NOMO-1 treated with DMSO at 0.1 percent for 48 hours (cell line): ENCODE data around the gene SLC39A13.

Source experiments
- DNase-seq: peaks from one replicate; lab custom pipeline; 2025; ENCODE audit not compliant: unreplicated experiment; lab: John Stamatoyannopoulos, UW

SLC39A13 gene

GRCh38 chr11:47426062-47426956, 17.9 kb downstream of the SLC39A13 start, which contains the start of gene PSMC3:
Gene PSMC3, minus strand, starts transcription at chr11:47426439. Its CDS starts 160 bp downstream, at chr11:47426279.
- peak; percentile 94 for DNase-seq

DNA sequence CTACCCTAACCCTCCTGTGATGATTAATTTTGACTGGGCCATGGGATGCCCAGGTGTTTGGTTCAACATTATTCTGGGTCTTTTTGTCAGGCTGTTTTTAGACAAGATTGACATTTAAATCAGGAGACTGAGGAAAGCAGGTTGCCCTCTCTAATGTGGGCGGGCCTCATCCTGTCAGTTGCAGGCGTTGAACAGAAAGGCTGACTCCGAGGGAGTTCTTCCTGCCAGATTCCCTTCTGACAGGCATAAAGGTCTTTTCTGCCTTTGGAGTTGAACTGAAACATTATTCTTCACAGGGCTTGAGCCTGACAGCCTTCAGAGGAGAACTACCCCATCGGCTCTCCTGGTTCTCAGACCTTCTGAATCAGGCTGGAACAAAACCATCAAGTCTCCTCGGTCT, 22.1 kb downstream of the SLC39A13 start:
- DNase-seq: no peak

DNA sequence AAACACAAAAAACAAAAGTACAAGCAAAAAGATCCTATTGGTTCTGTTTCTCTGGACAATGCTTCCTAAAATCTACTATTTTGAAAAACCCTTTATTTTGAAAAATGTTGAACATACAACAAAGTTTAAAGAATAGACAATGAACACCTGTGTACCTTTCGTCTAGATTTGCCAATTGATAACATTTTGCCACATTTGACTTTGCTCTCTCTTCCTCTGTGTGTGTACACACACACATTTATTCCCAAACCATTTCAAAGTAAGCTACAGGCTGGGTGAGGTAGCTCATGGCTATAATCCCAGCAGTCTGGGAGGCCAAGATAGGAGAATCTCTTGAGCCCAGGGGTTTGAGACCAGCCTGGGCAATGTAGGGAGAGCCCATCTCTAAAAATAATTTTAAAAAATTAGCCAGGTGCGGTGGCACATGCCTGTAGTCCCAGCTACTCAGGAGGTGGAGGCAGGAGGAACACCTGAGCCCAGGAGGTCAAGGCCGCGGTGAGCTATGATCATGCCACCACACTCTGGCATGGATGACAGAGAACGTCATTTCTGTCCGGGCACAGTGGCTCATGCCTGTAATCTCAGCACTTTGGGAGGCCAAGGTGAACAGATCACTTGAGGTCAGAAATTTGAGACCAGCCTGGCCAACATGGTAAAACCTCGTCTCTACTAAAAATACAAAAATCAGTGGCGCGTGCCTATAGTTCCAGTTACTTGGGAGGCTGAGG, 23.1 kb downstream of the SLC39A13 start:
- DNase-seq: no peak

- no peak for DNase-seq
Measured at GRCh38 chr11:47433157-47433556, 24.8 kb downstream of the SLC39A13 start.

DNA sequence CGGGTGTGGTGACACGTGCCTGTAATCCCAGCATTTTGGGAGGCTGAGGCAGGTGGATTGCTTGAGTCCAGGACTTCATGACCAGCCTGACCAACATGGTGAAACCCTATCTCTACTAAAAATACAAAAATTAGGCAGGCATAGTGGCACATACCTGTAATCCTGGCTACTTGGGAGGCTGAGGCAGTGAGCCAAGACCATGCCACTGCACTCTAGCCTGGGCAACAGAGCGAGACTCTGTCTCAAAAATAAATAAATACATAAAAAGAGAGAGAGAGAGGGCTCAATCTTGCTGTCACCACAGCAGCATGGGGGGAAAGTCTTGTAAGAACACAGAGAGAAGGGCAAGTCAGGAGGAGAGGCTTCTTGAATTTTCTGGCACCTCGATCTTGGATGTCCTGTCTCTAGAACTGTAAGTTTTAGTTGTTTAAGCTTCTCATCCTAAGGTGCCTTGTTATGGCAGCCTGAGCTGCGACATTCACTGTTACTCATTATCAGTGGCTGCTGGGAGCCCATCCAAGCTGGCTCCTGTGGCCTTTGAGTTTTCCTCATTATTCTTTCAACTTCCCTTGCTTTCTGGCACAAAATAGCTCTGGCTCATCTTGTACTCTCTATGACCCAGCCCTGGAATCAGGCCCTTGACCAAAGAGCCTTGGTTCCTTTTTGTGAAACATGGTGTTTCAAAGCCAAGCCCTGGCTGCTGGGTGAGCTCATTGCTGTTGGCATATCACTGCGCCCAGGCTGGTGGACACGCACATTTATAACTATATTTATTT, 25.8 kb downstream of the SLC39A13 start:
- DNase-seq: no peak

DNA sequence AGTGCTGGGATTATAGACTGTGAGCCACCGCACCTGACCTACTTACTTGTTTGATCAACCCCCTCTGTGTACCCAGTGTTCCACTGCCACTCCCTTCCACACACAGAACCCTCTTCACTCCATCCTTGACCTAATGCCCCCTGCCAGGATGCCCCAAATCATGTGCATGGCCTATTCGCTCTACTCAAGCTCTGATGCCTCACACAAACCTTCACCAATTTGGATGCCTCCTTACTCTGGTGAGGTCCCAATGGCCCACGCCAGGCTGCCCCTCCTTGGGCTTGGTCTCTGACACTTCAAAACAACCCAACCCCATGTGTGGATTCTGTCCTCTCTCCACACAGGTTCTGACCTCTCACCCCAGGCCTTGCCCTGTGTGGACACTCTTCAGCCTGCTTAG, 27.3 kb downstream of the SLC39A13 start:
- no peak for DNase-seq

DNA sequence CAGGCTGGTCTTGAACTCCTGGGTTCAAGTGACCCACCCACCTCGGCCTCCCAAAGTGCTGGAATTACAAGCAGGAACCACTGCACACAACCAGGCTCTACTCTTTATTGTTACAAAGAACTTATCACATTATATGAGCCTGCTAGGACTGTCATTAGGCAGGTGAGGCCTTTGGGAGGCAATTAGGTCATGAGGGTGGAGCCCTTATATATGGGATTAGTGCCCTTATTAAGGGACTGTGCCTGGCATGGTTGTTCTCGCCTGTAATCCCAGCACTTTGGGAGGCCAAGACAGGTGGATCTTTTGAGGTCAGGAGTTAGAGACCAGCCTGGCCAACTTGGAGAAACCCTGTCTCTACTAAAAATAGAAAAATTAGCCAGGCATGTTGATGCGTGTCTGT, 28.3 kb downstream of the SLC39A13 start:
- no peak for DNase-seq

DNA sequence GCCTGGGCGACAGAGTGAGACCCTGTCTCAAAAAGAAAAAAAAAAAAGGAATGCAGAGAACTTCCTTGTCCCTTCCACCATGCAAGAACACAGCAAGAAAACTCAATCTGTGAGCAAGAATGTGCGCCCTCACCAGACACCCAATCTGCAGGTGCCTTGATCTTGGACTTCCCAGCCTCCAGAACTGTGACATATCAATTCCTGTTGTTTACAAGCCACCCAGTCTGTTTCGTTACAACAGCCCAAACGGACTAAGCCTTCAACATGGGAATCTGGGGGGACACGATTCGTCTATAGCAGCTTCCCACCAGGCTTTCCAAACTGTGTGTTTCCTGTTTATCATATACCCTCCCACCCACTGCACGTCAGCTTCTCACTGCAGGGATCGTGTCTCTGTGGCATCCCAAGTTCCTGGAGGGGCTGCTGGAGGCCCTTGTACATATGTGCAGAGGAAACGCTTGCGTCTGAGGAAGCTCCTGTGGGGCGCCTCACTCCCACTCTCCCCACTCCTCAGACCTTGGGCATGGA, 28.9 kb downstream of the SLC39A13 start:
- no peak for DNase-seq

DNA sequence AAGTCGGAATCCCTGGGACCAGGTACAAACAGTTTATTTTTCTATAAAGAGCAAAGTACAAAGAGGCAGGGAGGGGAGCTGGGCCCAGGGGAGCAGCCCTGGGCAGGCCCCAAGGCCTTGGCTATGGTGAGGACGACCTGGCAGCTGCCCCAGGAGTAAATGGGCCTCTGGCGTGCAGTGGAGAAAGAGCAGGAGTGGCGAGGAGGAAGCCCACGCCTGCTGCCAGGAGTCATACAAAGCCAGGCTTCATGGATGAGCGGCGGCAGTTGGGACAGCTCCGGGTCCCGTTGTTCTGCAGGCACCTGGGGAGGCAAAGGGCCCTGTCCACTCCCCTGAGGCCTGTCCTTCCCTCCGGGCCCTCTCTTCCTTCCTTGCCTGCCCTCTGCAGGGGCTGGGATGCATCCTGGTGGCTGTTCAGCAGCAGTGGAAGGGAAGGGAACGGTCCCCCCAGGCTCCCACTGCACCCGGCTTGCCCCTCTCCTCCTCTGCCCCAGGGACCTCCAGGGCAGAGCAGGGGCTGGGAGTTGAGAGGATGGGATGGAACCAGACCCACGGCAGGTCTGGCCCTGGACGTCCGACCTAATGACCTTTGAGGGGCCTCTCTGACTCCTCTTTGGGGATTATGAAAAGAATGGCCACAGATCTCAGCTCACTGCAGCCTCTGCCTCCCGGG, 29.5 kb downstream of the SLC39A13 start:
- DNase-seq: no peak

- DNase-seq: no peak
Measured at GRCh38 chr11:47438721-47439120, 30.3 kb downstream of the SLC39A13 start.

GRCh38 chr11:47440054-47440476, 31.7 kb downstream of the SLC39A13 start:
- no peak for DNase-seq

DNA sequence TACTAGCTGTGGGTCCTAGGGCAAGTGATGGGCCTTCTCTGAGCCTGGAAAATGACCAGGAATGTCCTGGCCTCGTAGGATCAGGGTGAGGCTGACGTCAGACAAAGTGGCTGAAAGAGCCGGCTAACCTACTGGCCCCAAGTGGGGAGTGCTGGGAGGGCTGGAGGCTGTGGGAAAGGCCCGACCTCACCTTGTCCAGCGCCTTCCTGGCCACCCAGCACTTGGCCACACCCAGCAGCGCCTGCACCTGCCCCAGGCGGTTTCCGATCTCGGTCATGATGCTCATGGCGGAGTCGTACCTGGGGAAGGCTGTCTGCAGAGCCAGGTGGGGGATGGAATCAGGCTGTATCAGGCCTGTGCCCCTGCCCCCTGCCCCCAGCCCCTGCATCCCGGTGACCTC, 33.0 kb downstream of the SLC39A13 start:
- DNase-seq: no peak

- no peak for DNase-seq
Measured at GRCh38 chr11:47442514-47442913, 34.1 kb downstream of the SLC39A13 start.

DNA sequence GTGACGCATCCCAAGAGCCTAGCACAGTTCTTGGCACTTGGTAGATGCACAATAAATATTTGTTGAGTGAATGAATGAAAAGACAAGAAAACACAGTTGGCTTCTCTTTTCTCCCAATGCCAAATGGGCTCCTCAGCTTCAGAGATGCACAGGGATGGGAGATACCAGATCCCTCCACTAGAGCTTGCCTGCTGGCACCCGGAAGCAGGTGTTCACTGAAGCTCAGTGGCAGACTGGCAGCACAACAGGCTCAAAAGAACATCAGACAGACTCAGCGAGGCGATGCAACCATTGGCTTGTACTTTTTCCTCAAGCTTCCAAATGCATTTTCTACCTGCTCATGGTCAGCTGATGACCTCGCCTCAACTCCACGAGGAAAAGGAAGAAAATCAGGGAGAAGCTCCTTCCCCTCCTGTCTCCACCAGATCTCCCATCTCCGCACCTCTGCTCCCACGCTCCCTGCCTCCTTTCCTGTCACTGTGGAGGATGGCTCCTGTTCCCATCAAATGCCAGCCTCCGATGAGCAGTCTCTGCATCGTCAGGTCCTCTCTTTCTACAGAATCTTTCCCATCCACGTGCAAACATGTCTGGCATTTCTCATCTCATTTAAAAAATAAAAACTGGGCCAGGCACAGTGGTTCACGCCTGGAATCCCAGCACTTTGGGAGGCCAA, 34.8 kb downstream of the SLC39A13 start:
- no peak for DNase-seq

- DNase-seq: no peak
Measured at GRCh38 chr11:47443817-47444216, 35.4 kb downstream of the SLC39A13 start.

- DNase-seq: no peak
Measured at GRCh38 chr11:47445840-47446239, 37.5 kb downstream of the SLC39A13 start.

- DNase-seq: no peak
Measured at GRCh38 chr11:47446833-47447232, 38.4 kb downstream of the SLC39A13 start.

DNA sequence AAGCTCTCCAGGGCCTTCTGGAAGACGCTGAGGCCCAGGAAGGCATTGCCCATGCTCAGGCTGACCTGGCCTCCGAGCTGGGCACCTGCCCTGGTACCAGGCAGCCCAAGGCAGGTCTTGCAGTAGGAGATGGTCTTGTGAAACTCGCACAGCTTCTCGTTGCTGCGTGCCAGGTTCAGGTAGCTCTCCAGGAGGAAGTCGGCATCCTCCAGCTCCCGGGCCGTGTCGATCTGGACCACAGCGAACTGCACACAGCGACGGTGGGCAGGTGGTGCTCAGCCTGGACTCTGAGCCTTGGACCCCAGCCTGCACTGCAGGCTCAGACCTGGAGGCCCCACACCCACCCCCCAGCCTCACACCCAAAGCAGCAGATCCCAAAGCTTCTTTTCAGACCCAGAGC, 39.5 kb downstream of the SLC39A13 start:
- no peak for DNase-seq

GRCh38 chr11:47448566-47449427, 40.4 kb downstream of the SLC39A13 start, which contains the start of gene RAPSN:
Gene RAPSN, minus strand, starts transcription at chr11:47449136. Its CDS starts 172 bp downstream, at chr11:47448964.
- DNase-seq: no peak
